AG20443 (cell line): Measurements from ENCODE around the gene GABBR2.
A peak's percentile ranks its signal among the peaks of the same experiment; 100 is the strongest.

Experiments used
- DNase-seq: peaks from one replicate; pipeline ENCODE4 v3.0.0; 2012; ENCODE audit warnings: low spot score, mixed read lengths

The GABBR2 gene

GRCh38 chr9:98402019-98402840, 306.5 kb downstream of the GABBR2 start:
- DNase-seq = no peak

- no peak for DNase-seq
Measured at GRCh38 chr9:98401140-98402018, 307.4 kb downstream of the GABBR2 start.

GRCh38 chr9:98399950-98400683, 308.6 kb downstream of the GABBR2 start:
- no peak for DNase-seq

GRCh38 chr9:98396656-98397055, 312.1 kb downstream of the GABBR2 start:
- no peak for DNase-seq

- no peak for DNase-seq
Measured at GRCh38 chr9:98396236-98396635, 312.5 kb downstream of the GABBR2 start.

GRCh38 chr9:98391867-98392266, 316.9 kb downstream of the GABBR2 start:
- DNase-seq = no peak

GRCh38 chr9:98391406-98391805, 317.3 kb downstream of the GABBR2 start:
- no peak for DNase-seq

GRCh38 chr9:98385751-98386150, 323.0 kb downstream of the GABBR2 start:
- no peak for DNase-seq

GRCh38 chr9:98383758-98384157, 325.0 kb downstream of the GABBR2 start:
- no peak for DNase-seq

GRCh38 chr9:98381311-98382103, 327.2 kb downstream of the GABBR2 start:
- no peak for DNase-seq

- peak; percentile 63 for DNase-seq
Measured at GRCh38 chr9:98380065-98380681, 328.6 kb downstream of the GABBR2 start.

GRCh38 chr9:98379572-98379971, 329.2 kb downstream of the GABBR2 start:
- no peak for DNase-seq

GRCh38 chr9:98378794-98379193, 329.9 kb downstream of the GABBR2 start:
- no peak for DNase-seq

- no peak for DNase-seq
Measured at GRCh38 chr9:98378206-98378780, 330.4 kb downstream of the GABBR2 start.

GRCh38 chr9:98375138-98375726, 333.5 kb downstream of the GABBR2 start:
- peak; percentile 75 for DNase-seq

- DNase-seq = peak; percentile 87
Measured at GRCh38 chr9:98374385-98375051, 334.2 kb downstream of the GABBR2 start.

- peak; percentile 55 for DNase-seq
Measured at GRCh38 chr9:98373609-98374008, 335.1 kb downstream of the GABBR2 start.

- no peak for DNase-seq
Measured at GRCh38 chr9:98372077-98372836, 336.5 kb downstream of the GABBR2 start.

GRCh38 chr9:98370976-98371315, 337.8 kb downstream of the GABBR2 start:
- peak; percentile 2 for DNase-seq
